Vagina (tissue), 2 donors: Measurements from ENCODE around the gene CCDC102B.

Source experiments
- POLR2AphosphoS5 ChIP-seq, 2 donors: sonication (generic); formaldehyde crosslinking; IDR thresholded peaks; one replicate each; pipeline ENCODE4 v1.9.0; 2017; ENCODE audit warnings: antibody characterized with exemption in 2 of 2, mild to moderate bottlenecking in 2 of 2, low read depth in 1 of 2; ENCODE audit not compliant: insufficient read depth in 1 of 2
- TF ChIP-seq, protein P1 (sequence below), 3 experiments: fragments of 450-650 bp in 2 of 3; fragments of 200-600 bp in 1 of 3; sonication (generic) in 1 of 3; IDR thresholded peaks; one replicate each; pipeline ENCODE4 v1.5.1; 2017 to 2019; ENCODE audit warnings: antibody characterized with exemption in 3 of 3, mild to moderate bottlenecking in 2 of 3, moderate library complexity in 2 of 3

DNA sequence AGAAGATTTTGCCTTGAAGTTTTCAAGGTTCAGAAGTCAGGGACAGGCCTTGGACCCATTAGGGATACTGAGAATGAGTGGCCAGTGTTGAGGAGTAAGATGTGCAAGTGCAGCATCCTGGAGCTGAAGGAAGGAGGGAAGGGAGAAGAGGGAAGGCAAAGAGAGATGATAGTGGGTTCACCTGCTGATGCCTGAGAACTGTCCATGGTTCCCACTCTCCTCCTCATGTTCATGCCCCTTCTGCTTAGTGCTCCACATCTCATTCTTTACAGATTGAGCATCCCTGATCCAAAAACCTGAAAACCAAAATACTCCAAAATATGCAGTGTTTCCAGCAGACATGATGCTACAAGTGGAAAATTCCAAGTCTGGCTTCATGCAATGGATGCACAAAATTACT lies 137.8 kb downstream of the CCDC102B start:
- TF ChIP-seq POLR2AphosphoS5 (IDR thresholded peaks at IDR 0.05; ENCODE audit: insufficient read depth in 1 of 2, low read depth in 1 of 2), result no peak
- TF ChIP-seq, protein P1, sequence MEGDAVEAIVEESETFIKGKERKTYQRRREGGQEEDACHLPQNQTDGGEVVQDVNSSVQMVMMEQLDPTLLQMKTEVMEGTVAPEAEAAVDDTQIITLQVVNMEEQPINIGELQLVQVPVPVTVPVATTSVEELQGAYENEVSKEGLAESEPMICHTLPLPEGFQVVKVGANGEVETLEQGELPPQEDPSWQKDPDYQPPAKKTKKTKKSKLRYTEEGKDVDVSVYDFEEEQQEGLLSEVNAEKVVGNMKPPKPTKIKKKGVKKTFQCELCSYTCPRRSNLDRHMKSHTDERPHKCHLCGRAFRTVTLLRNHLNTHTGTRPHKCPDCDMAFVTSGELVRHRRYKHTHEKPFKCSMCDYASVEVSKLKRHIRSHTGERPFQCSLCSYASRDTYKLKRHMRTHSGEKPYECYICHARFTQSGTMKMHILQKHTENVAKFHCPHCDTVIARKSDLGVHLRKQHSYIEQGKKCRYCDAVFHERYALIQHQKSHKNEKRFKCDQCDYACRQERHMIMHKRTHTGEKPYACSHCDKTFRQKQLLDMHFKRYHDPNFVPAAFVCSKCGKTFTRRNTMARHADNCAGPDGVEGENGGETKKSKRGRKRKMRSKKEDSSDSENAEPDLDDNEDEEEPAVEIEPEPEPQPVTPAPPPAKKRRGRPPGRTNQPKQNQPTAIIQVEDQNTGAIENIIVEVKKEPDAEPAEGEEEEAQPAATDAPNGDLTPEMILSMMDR (IDR thresholded peaks at IDR 0.05), result no peak
